H1 (cell line): ENCODE data around the gene STAC2. TPM values are rescaled to one million over a fixed set of nuclear protein-coding genes. Genes with fewer than 3 reads are reported as not detected.

Source experiments
- ATF3 ChIP-seq: IDR thresholded peaks from 2 replicates; pipeline ENCODE4 v1.6.1; 2011; ENCODE audit warnings: low read depth, mild to moderate bottlenecking, low read length; ENCODE audit not compliant: insufficient read depth
- CHD7 ChIP-seq: fragments of 300-600 bp; sonication (generic); IDR thresholded peaks from 2 replicates; pipeline ENCODE4 v1.7.1; 2012; ENCODE audit warnings: low read length, moderate library complexity, mild to moderate bottlenecking, inconsistent platforms; ENCODE audit not compliant: insufficient replicate concordance
- EP300 ChIP-seq, 2 experiments: IDR thresholded peaks; 1 replicate in 1 of 2; 2 replicates in 1 of 2; pipeline ENCODE4 v1.6.1; 2011 to 2012; ENCODE audit warnings: low read depth in 2 of 2, low read length in 2 of 2, mild to moderate bottlenecking in 2 of 2, borderline replicate concordance in 1 of 2, inconsistent platforms in 1 of 2, moderate library complexity in 1 of 2
- NRF1 ChIP-seq: IDR thresholded peaks from 2 replicates; pipeline ENCODE4 v1.6.1; 2011; ENCODE audit warnings: mild to moderate bottlenecking, low read depth, low read length, improper control_type of control experiment
- POLR2A ChIP-seq, 2 experiments: IDR thresholded peaks; 1 replicate in 1 of 2; 2 replicates in 1 of 2; pipeline ENCODE4 v1.6.1; 2011; ENCODE audit warnings: low read depth in 2 of 2, low read length in 2 of 2, mild to moderate bottlenecking in 2 of 2; ENCODE audit errors: control extremely low read depth in 1 of 2
- polyA plus RNA-seq, 7 experiments: library from polyadenylated mRNA; depleted of rRNA in 3 of 7; stranded (reverse) in 5 of 7; unstranded in 2 of 7; fragments of >200 nt in 5 of 7; fragments of 200-250 nt in 2 of 7; gene quantifications; 1 replicate in 5 of 7; 2 replicates in 1 of 7; 4 replicates in 1 of 7; pipeline versions ENCODE4 v1.2.1 to v1.2.3, GENCODE V29; 2011 to 2013; ENCODE audit warnings: missing spikeins in 2 of 7, mixed read lengths in 2 of 7
- total RNA-seq: library from RNA; stranded (reverse); fragmentation: NEBNext Ultra II Directional; extraction: Animal tissue kit (Norgen Biotek cat#: 25700); gene quantifications from 2 replicates; pipeline ENCODE4 v1.2.1, GENCODE V29; 2021

The STAC2 gene
- total and polyA plus RNA-seq, 2 of the 8 experiments (the other 6 are each of a cell fraction or from before 2014, with no cell fraction given) = 1.5 to 6.0 TPM

GRCh38 chr17:39236981-39237441 is 11.3 kb upstream of the STAC2 start (continued):
- no peak for TF ChIP-seq CHD7
- TF ChIP-seq ATF3 = no peak
- TF ChIP-seq EP300 (IDR thresholded peaks at IDR 0.05; ENCODE audit: borderline replicate concordance in 1 of 2, low read depth in 2 of 2, low read length in 2 of 2) = no peak
- no peak for TF ChIP-seq POLR2A (IDR thresholded peaks at IDR 0.05; ENCODE audit: control extremely low read depth in 1 of 2, low read depth in 2 of 2, low read length in 2 of 2)
- TF ChIP-seq NRF1 = no peak
